Panc1 (cell line): ENCODE data around the gene ST3GAL4.

Experiments used
- CTCF ChIP-seq: fragments of 450-650 bp; IDR thresholded peaks from 2 replicates; pipeline ENCODE4 v1.5.1; 2017; ENCODE audit warnings: mild to moderate bottlenecking
- POLR2AphosphoS5 ChIP-seq: IDR thresholded peaks from 2 replicates; pipeline ENCODE4 v1.6.1; 2012; ENCODE audit warnings: mild to moderate bottlenecking, low read depth, low read length, moderate library complexity

GRCh38 chr11:126438691-126439090 lies 83.2 kb downstream of the ST3GAL4 start:
- TF ChIP-seq CTCF (no peak), POLR2AphosphoS5 (no peak)
